BJ (cell line): ENCODE results near the gene LRP2. TPM values are rescaled to one million over a fixed set of nuclear protein-coding genes. Genes with fewer than 3 reads are reported as not detected.

Source experiments
- CTCF ChIA-PET: fragments of 350-600 bp; formaldehyde crosslinking; extraction: SDS; loops from one replicate; lab custom pipeline; 2021; ENCODE audit warnings: antibody characterized with exemption, inconsistent platforms; lab: Yijun Ruan, JAX
- POLR2A ChIA-PET: fragments of 300-600 bp; sonication (Branson Sonifier 250); formaldehyde crosslinking; extraction: SDS; loops from one replicate; lab custom pipeline; 2021; ENCODE audit warnings: antibody characterized with exemption; lab: Charles Lee
- DNase-seq: peaks from one replicate; pipeline ENCODE4 v3.0.0-alpha.2; 2011; ENCODE audit warnings: low read depth
- H3K27me3 ChIP-seq: 2 replicates; pipeline ENCODE4 v1.6.0; 2011; ENCODE audit warnings: low read length; ENCODE audit not compliant: control insufficient read depth, insufficient read depth
- H3K36me3 ChIP-seq: 2 replicates; pipeline ENCODE4 v1.5.1; 2011; ENCODE audit warnings: low read length; ENCODE audit not compliant: control insufficient read depth, insufficient read depth
- H3K4me3 ChIP-seq: 2 replicates; pipeline ENCODE4 v1.5.1; 2011; ENCODE audit warnings: low read depth, mild to moderate bottlenecking, control low read depth, low read length
- CTCF ChIP-seq: IDR thresholded peaks from 2 replicates; pipeline ENCODE4 v1.5.1; 2011; ENCODE audit warnings: low read depth, mild to moderate bottlenecking, control low read depth, inconsistent platforms, low read length, moderate library complexity; ENCODE audit not compliant: insufficient read depth
- polyA plus RNA-seq: library from polyadenylated mRNA; depleted of rRNA; stranded (reverse); fragments of >200 nt; gene quantifications from 2 replicates; pipeline ENCODE4 v1.2.3, GENCODE V29; 2011

The LRP2 gene
- polyA plus RNA-seq, 1 experiment = not detected

DNA sequence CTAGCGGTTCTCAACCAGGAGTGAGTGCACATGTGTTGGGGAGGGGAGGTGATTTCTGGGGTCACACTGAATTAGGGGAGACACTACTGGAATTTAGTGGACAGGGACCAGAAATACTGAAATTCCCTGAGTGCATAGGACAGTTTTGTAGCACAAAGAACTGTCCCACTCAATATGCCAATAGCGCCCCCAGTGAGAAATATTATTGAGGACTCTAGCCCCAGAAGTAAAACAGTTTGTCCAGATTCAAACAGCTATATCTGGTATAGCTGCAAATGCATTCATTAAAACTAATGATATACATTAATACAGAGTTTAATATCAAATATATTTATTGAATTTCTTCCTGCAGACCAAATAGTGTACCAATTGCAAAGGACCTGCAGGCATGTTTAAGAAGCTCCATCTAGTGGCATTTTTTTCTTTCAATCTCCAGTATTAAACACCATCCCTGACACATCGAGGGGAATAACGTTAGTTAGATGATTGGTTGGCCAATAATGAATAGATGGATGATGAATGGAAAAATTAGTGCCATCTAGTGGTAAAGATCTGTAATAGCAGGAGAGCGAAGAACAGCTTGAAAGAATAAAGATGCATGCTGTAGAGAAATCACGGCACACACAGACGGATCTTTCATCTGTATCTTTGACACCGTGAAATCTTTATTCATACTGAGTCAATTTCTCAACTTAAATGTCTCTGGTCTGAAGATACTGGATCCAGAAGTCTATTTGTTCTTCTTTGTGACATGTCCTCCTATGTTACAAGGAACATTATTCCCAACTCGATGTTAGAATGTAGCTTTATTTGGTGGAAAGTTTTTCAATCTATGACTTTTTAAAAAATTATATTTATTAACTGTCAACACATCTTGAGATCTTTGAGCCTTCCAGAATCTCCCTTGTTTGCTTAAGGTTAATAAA lies 230.5 kb downstream of the LRP2 start:
- H3K4me3 ChIP-seq = no peak overlapping the region
- CTCF ChIA-PET = interaction anchor here (0.8 to 3.1 kb wide), 16 partner anchors 10 to 174 kb away, joined by 3 to 41 read pairs (median 6); no protein-coding TSS in a partner anchor
- no peaks in the 10 kb centered on the region for H3K27me3 ChIP-seq
- DNase-seq = no peak
- TF ChIP-seq CTCF = peak; percentile 66
- POLR2A ChIA-PET = no interaction called here
- no peaks in the 10 kb centered on the region for H3K36me3 ChIP-seq

DNA sequence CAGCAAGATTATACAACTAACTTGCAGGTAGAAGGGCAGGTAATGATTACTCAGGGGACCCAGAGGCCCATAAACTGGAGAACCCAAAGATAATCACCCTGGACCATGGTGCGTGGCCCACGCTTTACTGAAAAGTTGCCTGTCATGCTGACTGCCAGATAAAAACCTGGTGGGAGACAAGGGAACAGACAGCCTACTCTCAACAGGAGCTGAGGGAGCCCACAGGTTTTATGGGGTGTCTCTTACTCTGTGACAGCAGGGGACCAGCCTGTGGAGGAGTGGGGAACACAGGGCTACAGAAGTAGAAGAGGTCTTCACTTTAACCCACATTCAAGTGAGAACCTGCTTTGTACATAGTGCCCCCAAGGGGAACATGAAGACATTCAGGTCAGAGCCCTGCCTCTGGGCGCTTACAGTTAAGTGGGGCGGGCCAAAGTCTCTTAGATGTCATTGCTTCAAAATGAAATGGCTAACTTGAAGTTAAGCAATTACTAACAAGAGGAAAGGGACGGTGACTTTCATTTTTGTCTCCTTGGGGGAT lies 232.6 kb downstream of the LRP2 start:
- ChIA-PET POLR2A (no interaction called here), CTCF (interaction anchor here (1.3 to 3.1 kb wide), 3 partner anchors 12 to 20 kb away, joined by 6 to 41 read pairs (median 12); no protein-coding TSS in a partner anchor)
- Histone ChIP-seq H3K27me3 (no peaks in the 10 kb centered on the region), H3K36me3 (no peaks in the 10 kb centered on the region), H3K4me3 (no peak overlapping the region)
- TF ChIP-seq CTCF = no peak
- no peak for DNase-seq

GRCh38 chr2:169119851-169120250 lies 242.5 kb downstream of the LRP2 start:
- CTCF ChIA-PET = interaction anchor here (1.2 to 2.5 kb wide), 2 partner anchors 10 to 12 kb away, joined by 5 to 8 read pairs; no protein-coding TSS in a partner anchor
- POLR2A ChIA-PET = no interaction called here
- no peak for TF ChIP-seq CTCF
- Histone ChIP-seq H3K27me3 (no peaks in the 10 kb centered on the region), H3K36me3 (no peaks in the 10 kb centered on the region), H3K4me3 (no peak overlapping the region)
- DNase-seq = no peak

GRCh38 chr2:169119123-169119760 lies 243.1 kb downstream of the LRP2 start:
- ChIA-PET CTCF (interaction anchor here (1.2 to 2.5 kb wide), 3 partner anchors 10 to 13 kb away, joined by 4 to 8 read pairs (median 5); no protein-coding TSS in a partner anchor), POLR2A (no interaction called here)
- Histone ChIP-seq H3K27me3 (no peaks in the 10 kb centered on the region), H3K36me3 (no peaks in the 10 kb centered on the region), H3K4me3 (no peak overlapping the region)
- DNase-seq = no peak
- TF ChIP-seq CTCF = no peak

GRCh38 chr2:169118060-169118459 lies 244.3 kb downstream of the LRP2 start:
- no peak for DNase-seq
- no peak overlapping the region for H3K4me3 ChIP-seq
- ChIA-PET POLR2A (no interaction called here), CTCF (interaction anchor here (1.0 to 2.3 kb wide), 4 partner anchors 9 to 24 kb away, joined by 3 to 8 read pairs (median 4); no protein-coding TSS in a partner anchor)
- no peaks in the 10 kb centered on the region for H3K27me3 ChIP-seq
- no peak for TF ChIP-seq CTCF
- H3K36me3 ChIP-seq = no peaks in the 10 kb centered on the region
